A549 (cell line): Measurements from ENCODE around the gene BAHCC1. TPM values are rescaled to one million over a fixed set of nuclear protein-coding genes. Genes with fewer than 3 reads are reported as not detected.

Experiments
- ATAC-seq, 2 experiments: fragments of 200-7000 bp in 1 of 2; fragments of >200 bp in 1 of 2; cut with Nextera tagmentation in 1 of 2; cut with Tn5 transposase in 1 of 2; 3 replicates each; pipeline versions ENCODE4 v1.8.0 to v1.9.1; 2018 to 2020; ENCODE audit warnings: mild to moderate bottlenecking in 1 of 2, moderate library complexity in 1 of 2
- CTCF ChIA-PET: fragments of 300-600 bp; sonication (Branson Sonifier 250); formaldehyde crosslinking; extraction: SDS; loops from one replicate; lab custom pipeline; 2021; ENCODE audit warnings: antibody characterized with exemption, inconsistent platforms; lab: Yijun Ruan, JAX
- POLR2A ChIA-PET: fragments of 350-600 bp; formaldehyde crosslinking; extraction: SDS; loops from one replicate; lab custom pipeline; 2021; ENCODE audit warnings: antibody characterized with exemption, inconsistent platforms; lab: Yijun Ruan, JAX
- DNase-seq, 2 experiments: peaks; one replicate each; pipeline versions ENCODE4 v3.0.0 to v3.0.0-alpha.2; 2011 to 2016; ENCODE audit warnings: low read depth in 1 of 2, low spot score in 1 of 2
- FAIRE-seq: peaks from 2 replicates; lab custom pipeline; 2011; peaks lifted over from hg19 to GRCh38; lab: Jason Lieb, UNC
- H3K27ac ChIP-seq, 2 experiments: fragments of >200 bp; sonication (Bioruptor Twin); formaldehyde crosslinking; 3 replicates each; pipeline ENCODE4 v1.5.1; 2016 to 2017
- H3K4me1 ChIP-seq: fragments of >200 bp; sonication (Bioruptor Twin); formaldehyde crosslinking; 3 replicates; pipeline ENCODE4 v1.6.1; 2016
- H3K4me2 ChIP-seq: fragments of >200 bp; sonication (Bioruptor Twin); formaldehyde crosslinking; 3 replicates; pipeline ENCODE4 v1.6.1; 2016
- H3K4me3 ChIP-seq: fragments of >200 bp; sonication (Bioruptor Twin); formaldehyde crosslinking; 3 replicates; pipeline ENCODE4 v1.5.1; 2016
- H3K9me3 ChIP-seq: fragments of >200 bp; sonication (Bioruptor Twin); formaldehyde crosslinking; 3 replicates; pipeline ENCODE4 v1.6.1; 2016
- BCL3 ChIP-seq: fragments of >200 bp; sonication (Bioruptor Twin); formaldehyde crosslinking; IDR thresholded peaks from 3 replicates; pipeline ENCODE4 v1.6.1; 2016
- BHLHE40 ChIP-seq: IDR thresholded peaks from 2 replicates; pipeline ENCODE4 v1.6.1; 2012; ENCODE audit warnings: low read depth, low read length, inconsistent platforms
- CBX2 ChIP-seq: fragments of 200-600 bp; sonication (generic); IDR thresholded peaks from 2 replicates; pipeline ENCODE4 v1.6.1; 2016; ENCODE audit warnings: low read depth, mild to moderate bottlenecking, borderline replicate concordance
- CBX8 ChIP-seq: fragments of 200-600 bp; sonication (generic); IDR thresholded peaks from 2 replicates; pipeline ENCODE4 v1.6.1; 2016
- CEBPB ChIP-seq, 2 experiments: fragments of >200 bp in 1 of 2; sonication (Bioruptor Twin) in 1 of 2; formaldehyde crosslinking in 1 of 2; IDR thresholded peaks; 2 replicates each; pipeline ENCODE4 v1.6.1; 2012 to 2016
- CHD4 ChIP-seq: fragments of 200-600 bp; sonication (generic); IDR thresholded peaks from 2 replicates; pipeline ENCODE4 v1.6.1; 2016; ENCODE audit warnings: antibody characterized with exemption, mild to moderate bottlenecking, borderline replicate concordance
- EHMT2 ChIP-seq: fragments of 200-600 bp; sonication (generic); IDR thresholded peaks from 2 replicates; pipeline ENCODE4 v1.6.1; 2016; ENCODE audit warnings: antibody characterized with exemption, low read depth, mild to moderate bottlenecking, moderate library complexity
- EP300 ChIP-seq, 2 experiments: fragments of >200 bp; sonication (Bioruptor Twin); formaldehyde crosslinking; IDR thresholded peaks; 2 replicates in 1 of 2; 3 replicates in 1 of 2; pipeline ENCODE4 v1.6.1; 2016 to 2017
- HDAC2 ChIP-seq: fragments of 200-600 bp; sonication (generic); IDR thresholded peaks from 2 replicates; pipeline ENCODE4 v1.6.1; 2016
- HEYL ChIP-seq: fragments of 250-450 bp; sonication (Bioruptor Pico); IDR thresholded peaks from 2 replicates; pipeline ENCODE4 v1.8.0; 2021; ENCODE audit warnings: mild to moderate bottlenecking, moderate library complexity
- KDM1A ChIP-seq: fragments of 200-600 bp; sonication (generic); IDR thresholded peaks from 2 replicates; pipeline ENCODE4 v1.6.1; 2016; ENCODE audit warnings: low read depth, mild to moderate bottlenecking
- MAZ ChIP-seq: fragments of 150-350 bp; IDR thresholded peaks from 2 replicates; pipeline ENCODE4 v1.6.1; 2014; ENCODE audit warnings: antibody characterized with exemption, low read depth, low read length, borderline replicate concordance
- NR3C1 ChIP-seq: fragments of >200 bp; sonication (Bioruptor Twin); formaldehyde crosslinking; IDR thresholded peaks from 3 replicates; pipeline ENCODE4 v1.6.1; 2017
- PHF8 ChIP-seq: fragments of 200-600 bp; sonication (generic); IDR thresholded peaks from 2 replicates; pipeline ENCODE4 v1.6.1; 2016; ENCODE audit warnings: low read depth, mild to moderate bottlenecking, antibody characterized with exemption, moderate library complexity, borderline replicate concordance
- POLR2A ChIP-seq: IDR thresholded peaks from 2 replicates; pipeline ENCODE4 v1.6.1; 2012; ENCODE audit warnings: mild to moderate bottlenecking, low read length
- RAD21 ChIP-seq, 2 experiments: fragments of >200 bp in 1 of 2; sonication (Bioruptor Twin) in 1 of 2; formaldehyde crosslinking in 1 of 2; IDR thresholded peaks in 1 of 2; conservative IDR thresholded peaks in 1 of 2; 2 replicates in 1 of 2; 3 replicates in 1 of 2; pipeline ENCODE4 v1.6.1; 2012 to 2018; ENCODE audit warnings: inconsistent platforms in 1 of 2
- RARB ChIP-seq: fragments of 250-450 bp; sonication (Bioruptor Pico); IDR thresholded peaks from 2 replicates; pipeline ENCODE4 v1.8.0; 2021; ENCODE audit warnings: mild to moderate bottlenecking, moderate library complexity
- TFCP2L1 ChIP-seq: fragments of 250-450 bp; sonication (Bioruptor Pico); IDR thresholded peaks from 2 replicates; pipeline ENCODE4 v1.5.0; 2021; ENCODE audit warnings: mild to moderate bottlenecking
- ZFP36 ChIP-seq: fragments of 450-650 bp; IDR thresholded peaks from 2 replicates; pipeline ENCODE4 v1.6.1; 2014; ENCODE audit warnings: borderline replicate concordance; ENCODE audit not compliant: partially characterized antibody
- ZNF302 ChIP-seq: fragments of 250-450 bp; sonication (Bioruptor Pico); IDR thresholded peaks from 2 replicates; pipeline ENCODE4 v1.9.0; 2021; ENCODE audit warnings: inconsistent platforms, mild to moderate bottlenecking, moderate library complexity
- ZSCAN20 ChIP-seq: fragments of 250-450 bp; sonication (Bioruptor Pico); IDR thresholded peaks from 2 replicates; pipeline ENCODE4 v1.8.0; 2022; ENCODE audit warnings: mild to moderate bottlenecking, moderate library complexity
- WGBS: methylation state at CpG from one replicate; pipeline ENCODE4 v1.1.6; 2017; ENCODE audit errors: missing lambda C conversion rate; 5-methylcytosine and 5-hydroxymethylcytosine counted together
- polyA plus RNA-seq, 4 experiments: library from polyadenylated mRNA; depleted of rRNA in 3 of 4; stranded (reverse); fragments of >200 nt; fragmentation: RNase III in 1 of 4; extraction: RNeasy Plus Mini Kit Qiagen cat#74134 plus additional on column Dnase treatment in 1 of 4; gene quantifications; 2 replicates in 3 of 4; 3 replicates in 1 of 4; pipeline ENCODE4 v1.2.3, GENCODE V29; 2011 to 2017
- TF ChIP-seq, protein P1 (sequence below): fragments of 250-450 bp; sonication (Bioruptor Pico); IDR thresholded peaks from 2 replicates; pipeline ENCODE4 v1.5.0; 2021; ENCODE audit warnings: mild to moderate bottlenecking, moderate library complexity, borderline replicate concordance
- TF ChIP-seq, protein P2 (sequence below): fragments of 250-450 bp; sonication (Bioruptor Pico); IDR thresholded peaks from 2 replicates; pipeline ENCODE4 v1.5.0; 2020; ENCODE audit warnings: low read depth, mild to moderate bottlenecking, moderate library complexity

Gene BAHCC1
- polyA plus RNA-seq, 2 of the 4 experiments (the other 2 are of a cell fraction) = 2.6 to 5.8 TPM

DNA sequence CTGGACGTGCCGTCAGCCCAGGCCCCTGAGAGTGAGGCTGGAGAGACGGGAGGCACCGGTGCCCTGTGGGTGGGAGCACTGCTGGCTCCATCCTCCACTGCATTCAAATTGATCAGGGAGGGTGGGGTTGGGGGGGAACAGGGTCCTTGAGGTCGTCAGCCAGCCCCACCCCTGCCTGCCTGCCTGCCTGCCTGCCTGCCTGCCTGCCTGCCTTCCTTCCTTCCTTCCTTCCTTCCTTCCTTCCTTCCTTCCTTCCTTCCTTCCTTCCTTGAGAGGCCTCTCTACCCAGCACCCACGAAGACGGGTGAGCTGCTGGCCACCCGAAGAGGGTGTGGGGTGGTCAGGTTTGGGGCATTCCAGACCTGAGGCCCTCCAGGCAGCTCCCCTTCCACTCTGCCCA is 16.0 kb downstream of the BAHCC1 start:
- H3K4me1 ChIP-seq = peaks cover 13% of the 10 kb centered on the region; the same call in 1 of the 3 replicates
- no peak overlapping the region for H3K4me3 ChIP-seq
- H3K4me2 ChIP-seq = no peak overlapping the region
- FAIRE-seq (no peak), DNase-seq (no peak), ATAC-seq (no peak)
- ChIA-PET POLR2A (no interaction called here), CTCF (interaction anchor here (0.9 to 4.9 kb wide), 9 partner anchors 10 to 112 kb away, joined by 3 to 33 read pairs (median 4); no protein-coding TSS in a partner anchor)
- H3K27ac ChIP-seq = 0 out of 6 replicates have a peak overlapping the region, but pooled peaks of 1 of the 2 experiments have one; percentile 3
- WGBS = 78% methylated on average over 7 of the region's 8 CpGs
- TF ChIP-seq BHLHE40 (no peak), ZFP36 (peak; percentile 50), PHF8 (no peak), RAD21 (conservative IDR thresholded peaks at IDR 0.05 in 1 of 2, IDR thresholded peaks at IDR 0.05 in 1 of 2) (no peak), NR3C1 (no peak), KDM1A (no peak)
- no peaks in the 10 kb centered on the region for H3K9me3 ChIP-seq

GRCh38 chr17:81412490-81413093 is 17.3 kb downstream of the BAHCC1 start:
- Histone ChIP-seq H3K4me2 (no peak overlapping the region), H3K4me3 (no peak overlapping the region), H3K27ac (peak overlapping the region in 1 of 2 experiments; percentile 45; a peak in 3 of 6 replicates), H3K4me1 (peaks cover 24% of the 10 kb centered on the region), H3K9me3 (no peaks in the 10 kb centered on the region)
- FAIRE-seq (no peak), ATAC-seq (no peak), DNase-seq (no peak)
- 72% methylated on average over 29 of the region's 29 CpGs for WGBS
- TF ChIP-seq, protein P1, sequence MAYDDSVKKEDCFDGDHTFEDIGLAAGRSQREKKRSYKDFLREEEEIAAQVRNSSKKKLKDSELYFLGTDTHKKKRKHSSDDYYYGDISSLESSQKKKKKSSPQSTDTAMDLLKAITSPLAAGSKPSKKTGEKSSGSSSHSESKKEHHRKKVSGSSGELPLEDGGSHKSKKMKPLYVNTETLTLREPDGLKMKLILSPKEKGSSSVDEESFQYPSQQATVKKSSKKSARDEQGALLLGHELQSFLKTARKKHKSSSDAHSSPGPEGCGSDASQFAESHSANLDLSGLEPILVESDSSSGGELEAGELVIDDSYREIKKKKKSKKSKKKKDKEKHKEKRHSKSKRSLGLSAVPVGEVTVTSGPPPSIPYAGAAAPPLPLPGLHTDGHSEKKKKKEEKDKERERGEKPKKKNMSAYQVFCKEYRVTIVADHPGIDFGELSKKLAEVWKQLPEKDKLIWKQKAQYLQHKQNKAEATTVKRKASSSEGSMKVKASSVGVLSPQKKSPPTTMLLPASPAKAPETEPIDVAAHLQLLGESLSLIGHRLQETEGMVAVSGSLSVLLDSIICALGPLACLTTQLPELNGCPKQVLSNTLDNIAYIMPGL (CRISPR knock-in tag) = no peak
- TF ChIP-seq POLR2A (no peak), ZSCAN20 (CRISPR knock-in tag) (no peak), ZFP36 (no peak), BCL3 (no peak), MAZ (no peak), CEBPB (IDR thresholded peaks at IDR 0.05) (no peak), RARB (CRISPR knock-in tag) (no peak), HEYL (CRISPR knock-in tag) (no peak), CBX8 (no peak), CHD4 (no peak), ZNF302 (CRISPR knock-in tag) (no peak), EP300 (IDR thresholded peaks at IDR 0.05) (no peak), TFCP2L1 (CRISPR knock-in tag) (no peak), CBX2 (no peak), HDAC2 (no peak), EHMT2 (no peak)
- TF ChIP-seq, protein P2, sequence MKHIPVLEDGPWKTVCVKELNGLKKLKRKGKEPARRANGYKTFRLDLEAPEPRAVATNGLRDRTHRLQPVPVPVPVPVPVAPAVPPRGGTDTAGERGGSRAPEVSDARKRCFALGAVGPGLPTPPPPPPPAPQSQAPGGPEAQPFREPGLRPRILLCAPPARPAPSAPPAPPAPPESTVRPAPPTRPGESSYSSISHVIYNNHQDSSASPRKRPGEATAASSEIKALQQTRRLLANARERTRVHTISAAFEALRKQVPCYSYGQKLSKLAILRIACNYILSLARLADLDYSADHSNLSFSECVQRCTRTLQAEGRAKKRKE = no peak
- CTCF ChIA-PET = interaction anchor here (0.9 to 4.0 kb wide), 9 partner anchors 9 to 103 kb away, joined by 3 to 33 read pairs (median 4); partner anchors contain the start of gene BAHCC1
- POLR2A ChIA-PET = no interaction called here
